ENCODE measurements around the gene DSE.

Gene DSE

DNA sequence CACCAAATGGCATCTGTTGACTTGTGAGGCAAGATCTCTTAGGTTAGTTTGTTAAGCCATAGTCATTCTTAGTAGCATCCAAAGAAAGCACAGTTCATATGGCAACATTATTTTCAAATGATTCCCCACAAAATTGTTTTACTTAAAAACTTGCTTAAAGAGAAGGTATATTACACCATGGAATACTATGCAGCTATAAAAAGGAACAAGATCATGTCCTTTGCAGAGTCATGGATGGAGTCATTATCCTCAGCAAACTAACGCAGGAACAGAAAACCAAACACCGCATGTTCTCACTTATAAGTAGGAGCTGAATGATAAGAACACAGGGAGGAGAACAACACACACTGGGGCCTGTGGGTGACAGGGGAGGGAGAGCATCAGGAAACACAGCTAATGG is 10.9 kb upstream of the DSE start:
- no peak for DNase-seq

DNA sequence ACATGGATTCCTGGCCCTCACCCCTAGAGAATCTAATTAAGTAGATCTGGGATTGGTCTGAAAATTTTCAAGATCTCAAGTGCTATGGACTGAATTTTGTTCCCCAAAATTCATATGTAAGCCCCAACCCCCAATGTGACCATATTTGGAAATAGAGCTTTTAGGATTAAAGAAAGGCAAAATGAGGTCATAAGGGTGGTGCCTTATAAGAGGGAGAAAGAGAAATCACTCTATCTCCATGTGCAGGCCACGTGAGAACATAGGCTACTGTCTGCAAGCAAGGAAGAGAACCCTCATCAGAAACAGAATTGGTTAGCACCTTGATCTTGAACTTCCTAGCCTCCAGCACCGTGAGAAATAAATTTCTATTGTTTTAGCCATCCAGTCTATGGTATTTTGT is 8.5 kb upstream of the DSE start:
- DNase-seq: no peak

DNA sequence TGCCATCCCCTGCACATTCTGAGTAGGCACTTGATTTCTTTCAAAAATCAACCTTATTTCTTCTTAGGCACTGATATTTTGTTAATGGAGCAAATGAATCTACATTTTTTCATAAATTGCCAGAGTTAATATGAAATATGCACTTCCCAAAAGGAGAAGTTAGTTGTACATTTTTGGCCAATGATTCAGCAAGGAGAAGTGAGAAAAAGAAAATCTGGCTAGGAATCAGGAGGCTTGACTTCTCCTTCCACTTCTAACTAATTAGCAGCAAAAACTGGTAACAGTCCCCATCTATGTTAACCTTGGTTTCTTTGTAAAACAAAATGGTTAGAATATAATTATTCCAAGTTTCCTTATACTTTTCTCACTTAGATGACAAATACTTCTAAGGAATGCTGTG is 7.0 kb upstream of the DSE start:
- DNase-seq: no peak

DNA sequence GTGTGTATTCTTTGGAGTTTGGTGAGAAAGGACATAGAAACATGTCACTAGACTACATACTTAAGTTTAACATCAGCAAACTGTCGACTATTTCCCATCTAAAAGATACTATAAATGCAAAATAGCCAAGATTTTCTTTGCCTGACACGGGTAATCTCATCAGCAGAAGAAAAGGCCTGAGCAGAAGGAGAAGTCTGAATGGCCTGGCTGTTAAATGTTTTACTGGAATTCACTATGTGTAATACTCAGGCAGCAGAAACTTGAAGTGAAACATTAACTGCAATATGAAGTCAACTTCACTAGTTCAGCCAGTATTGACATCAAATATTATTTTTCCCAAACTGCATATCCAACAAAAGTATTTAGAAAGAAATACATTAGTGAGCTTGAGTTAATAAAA is 6.4 kb upstream of the DSE start:
- no peak for DNase-seq

DNA sequence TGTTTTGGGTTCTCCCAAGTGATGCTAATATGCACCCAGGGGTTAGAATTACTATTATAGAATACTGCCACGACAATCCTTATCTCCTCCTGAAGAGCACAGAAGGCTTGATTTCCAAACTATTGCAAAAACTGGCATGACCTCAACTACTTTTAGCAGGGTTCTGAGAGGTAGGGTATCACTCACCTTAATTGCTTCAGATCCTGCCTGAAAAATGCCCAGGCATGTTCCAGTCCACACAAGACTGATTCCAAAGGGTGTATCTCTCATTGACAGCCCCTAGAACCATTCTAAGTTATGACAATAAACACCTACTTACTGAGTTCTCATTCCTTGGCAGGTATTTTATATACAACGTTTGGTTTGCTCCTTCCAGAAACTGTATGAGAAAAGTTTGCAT is 5.0 kb upstream of the DSE start:
- no peak for DNase-seq

DNA sequence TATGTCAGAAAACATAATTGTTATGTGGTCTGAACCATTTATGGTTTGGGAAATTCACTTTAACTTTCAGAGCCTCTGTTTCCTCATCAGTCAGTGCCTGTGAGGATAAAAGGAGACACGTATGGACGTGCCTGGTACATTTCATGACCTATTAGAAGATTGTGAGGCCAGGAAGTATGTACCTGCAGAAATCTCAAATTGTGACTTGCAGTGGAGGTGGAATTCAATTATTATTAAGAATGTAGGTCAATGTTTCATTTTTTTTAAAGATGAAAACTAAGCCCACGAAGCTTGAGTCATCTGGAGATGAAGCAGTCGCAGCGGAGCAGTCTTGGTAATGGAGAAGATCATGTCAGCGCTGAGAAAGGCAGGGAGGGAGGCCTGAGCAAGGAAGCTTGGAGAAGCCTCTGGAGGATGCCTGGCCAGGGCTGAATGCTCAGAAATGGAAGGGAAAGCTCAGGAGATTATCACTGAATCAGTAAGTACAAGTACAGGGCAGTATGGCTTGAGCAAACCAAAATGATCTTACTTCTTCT is 3.9 kb upstream of the DSE start:
- DNase-seq: peak in 1 of 56 donors; percentile 15

DNA sequence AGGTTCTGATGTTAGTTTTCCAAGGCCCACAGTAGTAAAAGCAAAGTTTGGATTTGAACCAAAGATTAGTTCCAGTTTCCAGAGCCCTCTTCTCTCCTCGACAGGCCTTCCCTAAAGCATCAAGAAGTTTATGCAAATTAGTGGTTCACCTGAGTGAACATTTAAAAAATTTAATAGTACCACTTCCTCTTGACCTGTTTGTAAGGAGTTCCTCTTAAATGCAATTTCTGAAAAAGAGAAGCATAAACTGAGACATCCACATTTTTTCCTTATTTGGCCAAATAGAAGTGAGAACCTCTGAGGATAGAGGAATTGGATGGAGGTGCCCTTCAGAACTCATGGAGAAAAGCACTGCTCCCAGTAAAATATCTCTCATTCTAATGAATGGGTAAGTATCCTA is 1.2 kb upstream of the DSE start:
- DNase-seq: no peak

DNA sequence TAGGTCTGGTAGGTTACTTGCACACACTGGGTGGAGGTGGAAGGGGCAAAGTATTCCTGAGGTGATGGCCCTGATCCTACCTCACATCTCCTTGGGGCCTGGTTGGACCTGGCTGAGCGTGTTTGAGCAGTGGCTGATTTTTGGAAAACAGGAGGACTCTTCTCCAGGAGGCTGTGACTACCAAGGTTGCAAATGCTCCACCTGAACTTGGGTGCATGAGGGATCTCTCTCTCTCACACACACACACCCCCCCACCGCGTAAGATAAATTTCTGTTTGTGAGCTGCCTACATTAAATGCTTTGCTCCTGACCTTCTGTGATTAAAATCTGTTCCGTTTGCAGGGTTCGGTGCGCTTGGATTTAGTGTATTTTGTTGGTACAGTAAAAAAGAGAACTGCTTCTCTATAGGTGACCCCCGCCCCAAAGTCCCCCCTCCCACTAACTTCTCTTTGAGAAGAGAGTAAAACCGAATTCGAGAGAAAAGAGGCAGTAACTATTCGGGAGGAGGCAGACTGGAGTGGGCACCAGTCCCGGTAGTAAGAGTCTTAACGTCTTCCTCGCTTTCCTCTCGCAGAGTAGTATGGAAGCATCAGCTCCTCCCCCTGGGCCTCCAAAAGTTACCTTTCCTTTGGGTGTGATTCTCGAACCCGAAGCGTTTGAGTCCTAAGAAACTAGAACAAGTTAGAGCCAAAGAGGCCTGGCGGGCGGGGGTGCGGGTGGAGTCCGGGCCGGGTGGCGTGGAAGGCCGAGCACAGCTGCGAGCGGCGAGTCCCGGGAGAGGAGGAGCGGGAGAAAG is 585 bp upstream of the DSE start:
- DNase-seq: peak in 10 of 56 donors; percentile 19 to 72 (median 48)

DNA sequence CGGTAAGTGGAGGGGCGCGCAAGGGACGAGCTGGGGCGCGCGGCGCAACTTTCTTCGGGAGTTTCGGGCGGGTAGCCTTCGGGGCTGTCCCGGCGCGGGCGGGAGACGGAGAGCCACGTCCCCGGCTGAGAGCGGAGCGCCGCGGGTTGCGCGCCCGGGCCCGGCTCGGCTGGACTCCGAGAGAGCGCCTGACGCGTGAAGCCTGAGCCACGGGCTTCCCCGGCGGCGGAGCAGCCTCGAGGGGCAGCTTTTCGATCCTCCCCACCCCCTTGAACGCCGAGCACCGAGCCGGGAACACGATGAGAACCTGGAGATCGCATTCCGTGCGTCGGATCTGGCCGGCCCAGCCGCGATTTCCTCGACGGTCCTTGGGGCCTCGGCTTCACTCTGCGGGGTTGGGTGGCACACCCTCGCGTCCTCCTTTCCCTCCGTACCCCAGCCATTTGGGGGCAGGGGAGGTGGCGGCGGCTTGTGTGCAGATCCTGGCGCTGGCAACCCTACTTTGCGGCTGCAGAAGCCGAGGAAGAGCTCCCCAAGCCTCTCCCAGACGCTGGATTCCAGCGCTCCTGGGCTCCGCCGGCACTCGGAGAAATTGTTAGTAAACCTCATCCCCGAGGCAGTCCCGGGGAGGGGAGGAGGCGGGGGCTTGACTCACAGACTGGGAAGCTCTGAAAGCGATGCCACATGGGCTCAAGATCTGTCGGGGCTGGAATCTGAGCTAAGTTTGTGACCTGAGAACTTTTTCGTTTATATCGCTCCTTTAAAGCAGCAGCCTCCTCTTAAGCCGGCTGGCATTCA is 572 bp downstream of the DSE start:
- peak in 48 of 56 donors; percentile 2 to 74 (median 38) for DNase-seq

DNA sequence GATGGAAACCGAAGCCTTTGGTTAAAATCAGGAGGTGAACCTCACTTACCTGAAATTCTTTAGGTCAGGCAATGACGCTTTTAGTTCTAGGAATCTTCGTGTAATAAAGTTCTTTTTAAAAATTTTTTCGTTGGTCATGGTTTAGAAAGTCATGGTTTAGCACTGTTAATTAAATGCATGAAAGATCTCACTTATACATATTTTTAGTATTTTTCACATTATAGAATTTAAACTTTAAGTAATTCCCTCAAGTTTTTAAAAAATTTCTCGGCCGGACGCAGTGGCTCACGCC is 1.1 kb downstream of the DSE start:
- no peak for DNase-seq

DNA sequence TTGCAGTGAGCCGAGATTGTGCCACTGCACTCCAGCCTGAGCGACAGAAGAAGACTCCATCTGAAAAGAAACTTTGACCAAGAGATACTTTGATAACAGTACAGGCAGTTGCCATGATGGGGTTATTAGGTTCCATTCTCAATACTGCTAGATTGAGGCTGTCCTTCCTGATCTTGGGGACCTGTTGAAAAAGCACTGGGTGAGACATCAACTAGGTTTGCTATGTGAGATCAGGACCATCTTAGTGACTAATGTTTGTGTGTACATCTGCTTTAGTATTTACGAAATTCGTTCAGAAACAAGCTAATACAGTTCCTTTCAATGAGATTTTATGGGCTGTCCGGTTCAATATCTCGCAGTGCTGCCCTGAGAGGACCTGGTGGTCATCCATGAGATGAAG is 2.6 kb downstream of the DSE start:
- no peak for DNase-seq

DNA sequence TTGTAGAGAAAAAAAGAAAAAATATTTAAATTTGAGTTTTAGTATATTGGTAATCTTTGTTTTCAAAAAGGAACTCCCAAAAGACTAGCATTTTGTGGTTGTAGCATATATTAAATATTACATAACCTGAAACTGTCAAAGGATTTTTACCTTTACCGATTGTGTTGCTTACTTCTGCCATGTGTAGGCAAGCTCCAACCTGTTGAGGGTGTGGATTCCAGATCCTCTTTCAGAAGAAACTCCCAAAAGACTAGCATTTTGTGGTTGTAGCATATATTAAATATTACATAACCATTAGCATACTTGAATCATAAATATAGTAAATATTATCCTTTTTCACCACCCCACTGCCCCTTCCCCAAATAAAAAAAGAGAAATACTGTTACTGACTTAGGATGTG is 3.2 kb downstream of the DSE start:
- no peak for DNase-seq

DNA sequence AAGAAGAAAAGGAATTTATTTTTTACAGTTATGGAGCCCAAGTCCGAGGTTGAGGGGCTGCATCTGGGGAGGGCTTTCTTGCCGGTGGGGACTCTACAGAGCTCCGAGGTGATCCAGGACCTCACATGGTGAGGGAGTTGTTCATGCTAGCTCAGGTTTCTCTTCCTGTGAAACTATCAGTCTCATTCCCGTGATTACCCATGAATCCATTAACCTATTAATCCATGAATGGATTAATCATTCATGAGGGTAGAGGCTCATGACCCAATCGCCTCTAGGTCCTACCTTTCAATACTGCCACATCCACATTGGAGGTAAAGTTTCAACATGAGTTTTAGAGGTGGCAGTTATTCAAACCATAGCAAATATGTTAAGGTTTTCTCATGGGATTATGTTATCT is 3.8 kb downstream of the DSE start:
- no peak for DNase-seq

DNA sequence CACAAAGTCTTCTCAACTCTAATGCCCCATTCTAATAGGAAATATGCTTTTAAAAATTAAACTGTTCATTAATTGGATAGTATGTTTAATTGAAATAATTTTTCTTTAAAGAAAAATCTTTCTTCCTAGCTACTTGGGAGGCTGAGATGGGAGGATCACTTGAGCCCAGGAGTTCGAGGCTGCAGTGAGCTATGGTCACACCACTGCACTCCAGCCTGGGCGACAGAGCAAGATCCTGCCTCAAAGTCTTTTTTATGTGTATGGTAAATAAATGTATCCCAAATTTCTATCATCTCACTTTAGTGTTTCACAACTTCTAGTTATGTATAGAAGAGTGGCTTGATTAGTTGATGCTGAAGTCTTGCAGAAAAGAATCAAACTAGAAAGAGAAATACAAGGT is 4.5 kb downstream of the DSE start:
- DNase-seq: no peak

DNA sequence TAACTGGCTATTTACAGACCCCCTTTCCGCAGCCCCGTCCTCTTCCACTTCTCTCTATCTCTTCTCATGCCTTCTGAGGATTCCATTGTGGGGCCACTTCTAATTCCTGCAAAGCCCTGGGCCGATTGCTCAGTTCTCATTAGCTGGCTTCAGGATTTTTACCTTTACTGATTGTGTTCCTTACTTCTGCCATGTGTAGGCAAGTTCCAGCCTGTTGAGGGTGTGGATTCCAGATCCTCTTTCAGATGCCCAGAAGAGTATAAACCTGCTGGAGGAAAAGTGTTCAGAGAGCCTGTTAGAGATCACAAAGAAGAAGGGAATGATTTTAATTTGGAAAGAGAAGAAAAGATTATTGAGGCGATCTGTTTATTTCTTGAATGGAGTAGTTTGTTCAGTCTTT is 5.4 kb downstream of the DSE start:
- no peak for DNase-seq

DNA sequence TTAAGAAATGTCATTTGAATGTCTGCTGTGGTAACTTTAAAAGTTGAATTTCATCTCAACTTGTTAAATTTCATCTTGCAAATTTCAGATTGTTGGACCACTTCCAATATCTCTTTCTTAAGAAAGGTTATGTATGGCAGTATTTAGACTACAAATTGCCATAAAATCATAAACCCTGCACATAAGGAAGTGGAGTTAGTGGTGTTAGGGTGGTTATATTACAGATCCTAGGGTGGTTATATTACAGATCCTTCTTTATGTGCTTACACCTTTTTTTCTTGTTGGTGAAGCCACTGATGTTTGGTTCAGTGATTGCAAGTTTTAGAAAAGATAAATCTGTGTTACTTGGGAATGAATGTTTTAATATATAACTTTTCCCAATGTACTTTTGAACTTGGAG is 9.0 kb downstream of the DSE start:
- DNase-seq: no peak

DNA sequence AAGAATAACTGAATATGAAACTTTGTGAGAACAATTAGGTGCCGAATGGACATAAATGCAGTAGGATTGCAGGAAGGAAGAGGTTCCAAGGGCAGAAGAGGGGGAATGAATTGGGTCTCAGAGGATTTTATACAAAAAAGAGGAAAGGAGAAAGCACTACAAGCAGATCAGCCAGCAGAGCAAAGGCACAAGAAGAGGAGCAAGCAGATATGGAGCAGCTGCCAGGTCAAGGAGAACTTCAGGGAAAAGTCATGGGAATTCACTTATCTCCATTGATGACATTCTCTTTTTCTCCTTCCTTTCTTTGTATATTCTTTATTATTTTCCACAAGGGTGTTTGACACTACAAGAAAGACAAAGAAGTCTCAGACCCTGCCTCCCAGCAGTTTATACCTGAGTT is 9.6 kb downstream of the DSE start:
- no peak for DNase-seq

DNA sequence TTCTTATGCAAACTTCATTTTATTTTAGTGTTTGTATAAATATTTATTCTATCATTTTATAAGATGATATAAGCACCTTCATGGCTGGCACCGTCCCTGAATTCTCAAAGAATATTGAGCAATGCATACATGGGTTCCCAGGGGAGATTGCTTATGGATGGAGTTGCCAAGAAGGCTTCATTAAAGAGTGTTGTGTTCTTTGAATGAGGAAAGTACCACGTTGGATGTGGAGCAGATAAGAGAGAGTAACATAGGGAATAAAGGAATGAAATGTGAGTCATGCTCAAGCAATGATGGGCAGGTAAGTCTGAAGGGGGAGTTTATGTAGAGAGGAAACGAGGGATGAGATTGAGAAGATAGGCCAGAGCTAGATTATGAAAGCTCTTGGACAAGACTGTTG is 10.3 kb downstream of the DSE start:
- no peak for DNase-seq

DNA sequence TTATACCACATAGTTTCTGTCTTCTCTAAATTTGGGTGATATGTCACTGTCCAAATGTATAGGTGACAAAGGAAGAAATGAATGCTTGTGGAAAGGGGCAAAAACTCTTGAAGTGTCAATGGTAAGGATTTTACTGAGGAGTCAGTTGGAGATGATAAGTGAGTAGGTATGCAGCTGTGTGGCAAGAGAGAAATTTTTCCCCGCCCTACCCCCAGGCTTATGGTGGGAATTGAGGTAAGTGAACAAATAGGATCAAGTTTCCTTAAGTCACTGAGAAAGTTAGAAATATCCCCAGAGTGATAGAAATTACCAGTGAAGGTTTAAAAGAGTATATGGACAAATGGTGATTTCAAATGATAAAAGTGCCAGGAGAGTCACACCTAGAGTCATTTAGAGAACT is 11.8 kb downstream of the DSE start:
- no peak for DNase-seq

DNA sequence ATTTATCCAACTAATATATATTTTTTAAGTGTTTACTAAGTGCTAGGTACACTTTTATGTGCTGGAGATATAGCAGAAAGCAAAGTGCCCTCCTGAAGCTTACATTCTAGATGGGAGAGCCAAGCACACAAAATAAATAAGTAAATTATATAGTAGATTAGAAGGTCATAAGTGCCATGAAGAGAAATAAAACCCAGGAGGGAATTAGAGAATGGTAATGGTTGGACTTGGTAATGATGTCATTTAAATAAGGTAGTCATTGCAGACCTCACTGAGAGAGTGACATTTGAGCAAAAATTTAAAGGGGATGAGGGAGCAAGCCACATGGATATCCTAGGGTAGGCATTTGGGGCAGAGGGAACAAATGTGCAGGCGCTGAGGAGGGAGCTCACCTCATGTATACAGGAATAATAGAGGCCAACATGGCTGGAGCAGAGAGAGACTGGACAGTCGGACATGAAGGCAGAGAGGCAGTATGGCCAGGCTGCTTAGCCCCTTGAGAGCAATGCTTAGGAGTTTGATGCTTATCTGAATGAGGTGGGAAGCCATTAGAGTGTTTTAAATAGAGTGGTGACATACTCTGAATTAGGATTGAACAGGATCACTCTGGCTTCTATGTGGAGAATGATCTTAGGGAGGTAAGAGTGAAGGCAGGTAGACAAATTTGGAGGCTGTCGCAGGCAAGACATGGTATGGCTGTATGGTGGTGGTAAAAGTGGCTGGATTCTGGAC is 14.1 kb downstream of the DSE start:
- no peak for DNase-seq

DNA sequence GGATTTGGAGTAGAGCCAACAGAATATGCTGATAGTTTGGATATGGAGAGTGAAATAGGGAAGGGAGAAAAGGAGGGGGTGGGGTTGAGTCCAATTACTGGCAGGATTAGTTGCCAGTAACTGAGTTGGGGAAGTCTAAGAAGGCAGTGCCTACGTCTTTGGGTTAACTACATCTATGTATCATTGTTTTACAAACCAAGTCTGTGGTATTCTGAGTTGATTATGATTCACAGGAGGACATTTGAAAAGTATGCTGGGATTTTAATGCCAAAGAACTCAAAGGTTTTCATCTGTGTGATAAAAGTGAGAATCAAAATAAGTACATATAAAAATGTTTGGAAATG is 14.7 kb downstream of the DSE start:
- DNase-seq: no peak

DNA sequence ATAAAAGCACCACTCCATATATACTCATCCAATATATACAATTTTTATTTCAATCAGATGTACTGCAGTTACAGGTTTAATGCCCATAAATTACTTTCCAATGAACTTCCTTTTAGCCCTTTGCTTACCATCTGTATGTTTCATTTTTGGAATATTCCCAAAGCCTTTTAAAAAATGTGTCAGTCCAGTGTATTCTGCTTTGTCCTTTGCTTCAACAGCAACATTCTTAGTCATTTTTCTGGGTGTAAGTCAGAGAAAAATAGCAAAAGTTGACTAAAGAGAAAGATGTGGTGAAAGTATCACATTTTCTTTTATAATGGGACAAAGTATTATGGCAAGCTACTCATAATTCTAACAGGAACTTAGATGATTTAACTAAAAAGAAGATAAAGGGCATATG is 15.2 kb downstream of the DSE start:
- no peak for DNase-seq

Data from amygdala (tissue), 56 donors.